OCI-LY7 (cell line): ENCODE results near the gene GFRA4. TPM values are rescaled to one million over a fixed set of nuclear protein-coding genes. Genes with fewer than 3 reads are reported as not detected.

Source experiments
- BruUV-seq: library from RNA; stranded (reverse); fragments of 400-500 nt; replicated peaks from 2 replicates; lab custom pipeline; 2021; lab: Mats Ljungman, UMichigan
- CTCF ChIA-PET: fragments of 300-600 bp; sonication (Branson Sonifier 250); formaldehyde crosslinking; loops from one replicate; lab custom pipeline; 2022; ENCODE audit warnings: antibody characterized with exemption; ENCODE audit not compliant: unreplicated experiment; lab: Charles Lee
- POLR2A ChIA-PET: fragments of 300-600 bp; sonication (Branson Sonifier 250); formaldehyde crosslinking; loops from one replicate; lab custom pipeline; 2022; ENCODE audit warnings: antibody characterized with exemption; lab: Charles Lee
- DNase-seq: peaks from one replicate; pipeline ENCODE4 v3.0.0-alpha.2; 2015; ENCODE audit warnings: low spot score
- H2AFZ ChIP-seq: fragments of 200-600 bp; sonication (generic), shearing (Covaris generic); 2 replicates; pipeline ENCODE4 v1.6.1; 2014; ENCODE audit warnings: mild to moderate bottlenecking, antibody characterized with exemption, low read length, moderate library complexity
- H3K27ac ChIP-seq: fragments of 200-600 bp; sonication (generic); 2 replicates; pipeline ENCODE4 v1.5.1; 2014; ENCODE audit warnings: mixed run types, low read depth, mild to moderate bottlenecking, moderate library complexity, low read length, inconsistent platforms; ENCODE audit not compliant: poor library complexity, severe bottlenecking
- H3K36me3 ChIP-seq: fragments of 200-600 bp; sonication (generic); 2 replicates; pipeline ENCODE4 v1.6.1; 2014; ENCODE audit warnings: mild to moderate bottlenecking, antibody characterized with exemption, low read length, moderate library complexity, mixed read lengths; ENCODE audit not compliant: insufficient read depth
- H3K4me1 ChIP-seq: fragments of 200-600 bp; sonication (generic); 2 replicates; pipeline ENCODE4 v1.5.1; 2014; ENCODE audit warnings: mild to moderate bottlenecking, low read length; ENCODE audit not compliant: insufficient read depth, poor library complexity, severe bottlenecking
- H3K4me2 ChIP-seq: fragments of 200-600 bp; sonication (generic); 2 replicates; pipeline ENCODE4 v1.6.1; 2014; ENCODE audit warnings: mild to moderate bottlenecking, low read length
- H3K4me3 ChIP-seq: fragments of 200-600 bp; sonication (generic); 2 replicates; pipeline ENCODE4 v1.5.1; 2014; ENCODE audit warnings: mild to moderate bottlenecking, low read depth, low read length; ENCODE audit not compliant: poor library complexity, severe bottlenecking
- H3K79me2 ChIP-seq: fragments of 200-600 bp; sonication (generic); 2 replicates; pipeline ENCODE4 v1.6.1; 2016; ENCODE audit warnings: low read depth, mild to moderate bottlenecking, low read length, moderate library complexity, mixed read lengths; ENCODE audit not compliant: insufficient read depth
- H3K9me2 ChIP-seq: fragments of 200-600 bp; sonication (generic); 2 replicates; pipeline ENCODE4 v1.6.1; 2016; ENCODE audit warnings: mild to moderate bottlenecking, low read length, mixed read lengths; ENCODE audit not compliant: insufficient read depth
- H3K9me3 ChIP-seq: fragments of 200-600 bp; sonication (generic); 2 replicates; pipeline ENCODE4 v1.6.1; 2014; ENCODE audit warnings: mild to moderate bottlenecking, mixed run types, low read length, mixed read lengths
- H4K20me1 ChIP-seq: fragments of 200-600 bp; sonication (generic); 2 replicates; pipeline ENCODE4 v1.6.1; 2014; ENCODE audit warnings: mild to moderate bottlenecking, antibody characterized with exemption, low read length, moderate library complexity, mixed read lengths; ENCODE audit not compliant: insufficient read depth
- CTCF ChIP-seq: fragments of 200-600 bp; sonication (generic); conservative IDR thresholded peaks from 2 replicates; pipeline ENCODE4 v1.5.1; 2014; ENCODE audit warnings: mild to moderate bottlenecking, antibody characterized with exemption, low read length, moderate library complexity, mixed read lengths
- EZH2phosphoT487 ChIP-seq: fragments of 200-600 bp; sonication (generic); IDR thresholded peaks from 2 replicates; pipeline ENCODE4 v1.6.1; 2018; ENCODE audit warnings: low read depth, borderline replicate concordance, mild to moderate bottlenecking, mixed run types, antibody characterized with exemption, low read length, moderate library complexity, mixed read lengths
- intact Hi-C: fragments of 100-400 bp; cut with micrococcal nuclease; formaldehyde crosslinking; loops from one replicate; pipeline ENCODE4 v1.10.0; 2022; ENCODE audit not compliant: unreplicated experiment
- total RNA-seq, 2 experiments: library from RNA; depleted of rRNA in 1 of 2; stranded (reverse); fragments of >200 nt in 1 of 2; shearing (Covaris generic) in 1 of 2; gene quantifications; 2 replicates each; pipeline ENCODE4 v1.2.3, GENCODE V29; 2014 to 2022

GFRA4 gene
- total RNA-seq, 2 experiments from 2014 or later = not detected

- peaks cover 8% of the 10 kb centered on the region for H3K4me1 ChIP-seq
- BruUV-seq = no TSS peak
Measured at GRCh38 chr20:3651204-3651962, 11.8 kb downstream of the GFRA4 start.

GRCh38 chr20:3648951-3649350 is 14.2 kb downstream of the GFRA4 start:
- CTCF ChIA-PET = interaction anchor here (1.0 kb wide), 1 partner anchor 27 kb away, joined by 3 read pairs; no protein-coding TSS in a partner anchor
- Histone ChIP-seq H2AFZ (no peak overlapping the region), H3K9me3 (no peaks in the 10 kb centered on the region), H3K4me3 (no peak overlapping the region), H4K20me1 (no peaks in the 10 kb centered on the region), H3K4me2 (no peak overlapping the region), H3K79me2 (no peaks in the 10 kb centered on the region), H3K9me2 (no peaks in the 10 kb centered on the region), H3K36me3 (no peaks in the 10 kb centered on the region), H3K27ac (no peak overlapping the region), H3K4me1 (peaks cover 8% of the 10 kb centered on the region)
- intact Hi-C loops = no loop called here
- no peak for DNase-seq
- POLR2A ChIA-PET = interaction anchor here (0.7 kb wide), 1 partner anchor 16 kb away, joined by 3 read pairs; no protein-coding TSS in a partner anchor
- BruUV-seq = no TSS peak
- no peak for TF ChIP-seq EZH2phosphoT487
- no peak for TF ChIP-seq CTCF

More at GRCh38 chr20:3651204-3651962, 11.8 kb downstream of the GFRA4 start:
- POLR2A ChIA-PET = no interaction called here
- CTCF ChIA-PET = no interaction called here
- DNase-seq = no peak
- Histone ChIP-seq H3K27ac (no peak overlapping the region), H3K9me2 (no peaks in the 10 kb centered on the region), H2AFZ (no peak overlapping the region), H3K79me2 (no peaks in the 10 kb centered on the region), H3K4me2 (no peak overlapping the region), H3K36me3 (no peaks in the 10 kb centered on the region), H3K9me3 (no peaks in the 10 kb centered on the region), H4K20me1 (no peaks in the 10 kb centered on the region), H3K4me3 (no peak overlapping the region)
- TF ChIP-seq CTCF = no peak
- TF ChIP-seq EZH2phosphoT487 = no peak
- intact Hi-C loops = loop anchor here (10.0 kb wide), 1 partner anchor 63 kb away; the partner anchor contains the start of gene SIGLEC1

GRCh38 chr20:3647473-3647872 is 15.7 kb downstream of the GFRA4 start:
- Histone ChIP-seq H2AFZ (no peak overlapping the region), H3K9me3 (no peaks in the 10 kb centered on the region), H3K79me2 (no peaks in the 10 kb centered on the region), H3K27ac (no peak overlapping the region), H3K9me2 (no peaks in the 10 kb centered on the region), H3K4me2 (no peak overlapping the region), H3K4me3 (no peak overlapping the region), H3K36me3 (no peaks in the 10 kb centered on the region), H4K20me1 (no peaks in the 10 kb centered on the region), H3K4me1 (peaks cover 4% of the 10 kb centered on the region)
- ChIA-PET POLR2A (interaction anchor here (0.7 to 1.1 kb wide), 2 partner anchors 10 to 938 kb away, joined by 3 read pairs; no protein-coding TSS in a partner anchor), CTCF (no interaction called here)
- TF ChIP-seq CTCF (no peak), EZH2phosphoT487 (no peak)
- BruUV-seq = no TSS peak
- no peak for DNase-seq
- intact Hi-C loops = no loop called here
